Measurements from ENCODE around the gene ITSN1.

ITSN1 gene

GRCh38 chr21:33821503-33822322, 179.4 kb downstream of the ITSN1 start:
- peak overlapping the region in 1 of 3 experiments; percentile 35 for H3K4me3 Mint-ChIP-seq
- H3K27me3 Mint-ChIP-seq (ENCODE audit: low read depth) = no peaks in the 10 kb centered on the region
- H3K4me1 Mint-ChIP-seq = peaks cover 65% of the 10 kb centered on the region

GRCh38 chr21:33824156-33824941, 182.0 kb downstream of the ITSN1 start:
- Mint-ChIP-seq H3K4me3 (peak overlapping the region in 1 of 3 experiments; percentile 23), H3K27ac (peak overlapping the region in 2 of 3 experiments; percentile 91 to 96), H3K36me3 (ENCODE audit: low read depth) (peaks cover 46% of the 10 kb centered on the region), H3K9me3 (no peaks in the 10 kb centered on the region), H3K27me3 (ENCODE audit: low read depth) (no peaks in the 10 kb centered on the region), H3K4me1 (peaks cover 62% of the 10 kb centered on the region)
- TF ChIP-seq, protein P1, sequence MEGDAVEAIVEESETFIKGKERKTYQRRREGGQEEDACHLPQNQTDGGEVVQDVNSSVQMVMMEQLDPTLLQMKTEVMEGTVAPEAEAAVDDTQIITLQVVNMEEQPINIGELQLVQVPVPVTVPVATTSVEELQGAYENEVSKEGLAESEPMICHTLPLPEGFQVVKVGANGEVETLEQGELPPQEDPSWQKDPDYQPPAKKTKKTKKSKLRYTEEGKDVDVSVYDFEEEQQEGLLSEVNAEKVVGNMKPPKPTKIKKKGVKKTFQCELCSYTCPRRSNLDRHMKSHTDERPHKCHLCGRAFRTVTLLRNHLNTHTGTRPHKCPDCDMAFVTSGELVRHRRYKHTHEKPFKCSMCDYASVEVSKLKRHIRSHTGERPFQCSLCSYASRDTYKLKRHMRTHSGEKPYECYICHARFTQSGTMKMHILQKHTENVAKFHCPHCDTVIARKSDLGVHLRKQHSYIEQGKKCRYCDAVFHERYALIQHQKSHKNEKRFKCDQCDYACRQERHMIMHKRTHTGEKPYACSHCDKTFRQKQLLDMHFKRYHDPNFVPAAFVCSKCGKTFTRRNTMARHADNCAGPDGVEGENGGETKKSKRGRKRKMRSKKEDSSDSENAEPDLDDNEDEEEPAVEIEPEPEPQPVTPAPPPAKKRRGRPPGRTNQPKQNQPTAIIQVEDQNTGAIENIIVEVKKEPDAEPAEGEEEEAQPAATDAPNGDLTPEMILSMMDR (IDR thresholded peaks at IDR 0.05; ENCODE audit: unreplicated experiment in 3 of 3) = no peak

More at GRCh38 chr21:33821503-33822322, 179.4 kb downstream of the ITSN1 start:
- H3K36me3 Mint-ChIP-seq (ENCODE audit: low read depth) = peaks cover 44% of the 10 kb centered on the region
- TF ChIP-seq, protein P1 (IDR thresholded peaks at IDR 0.05; ENCODE audit: unreplicated experiment in 3 of 3) = peak in 1 of 3 experiments; percentile 7
- no peaks in the 10 kb centered on the region for H3K9me3 Mint-ChIP-seq
- H3K27ac Mint-ChIP-seq = peak overlapping the region in 2 of 3 experiments; percentile 80 to 96

DNA sequence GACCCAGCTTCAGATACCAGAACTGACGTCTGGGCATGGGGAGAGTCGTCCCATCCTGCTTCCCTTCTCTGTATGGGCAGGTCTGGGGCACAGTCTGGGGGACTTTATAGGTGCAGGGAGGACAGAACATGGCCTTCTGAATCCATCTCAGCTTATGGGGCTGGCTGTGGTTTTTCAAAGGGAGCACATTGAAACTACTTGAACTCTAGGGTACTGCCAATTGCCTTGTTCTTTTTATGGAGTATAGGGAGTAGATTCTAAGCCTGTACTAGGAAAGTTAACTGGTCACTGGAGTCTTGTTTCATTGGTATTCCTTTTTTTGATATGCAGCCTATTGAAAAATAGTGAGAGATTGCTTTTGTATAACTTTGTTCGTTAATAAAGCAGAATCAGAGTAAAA, 183.1 kb downstream of the ITSN1 start:
- H3K9me3 Mint-ChIP-seq = no peaks in the 10 kb centered on the region

DNA sequence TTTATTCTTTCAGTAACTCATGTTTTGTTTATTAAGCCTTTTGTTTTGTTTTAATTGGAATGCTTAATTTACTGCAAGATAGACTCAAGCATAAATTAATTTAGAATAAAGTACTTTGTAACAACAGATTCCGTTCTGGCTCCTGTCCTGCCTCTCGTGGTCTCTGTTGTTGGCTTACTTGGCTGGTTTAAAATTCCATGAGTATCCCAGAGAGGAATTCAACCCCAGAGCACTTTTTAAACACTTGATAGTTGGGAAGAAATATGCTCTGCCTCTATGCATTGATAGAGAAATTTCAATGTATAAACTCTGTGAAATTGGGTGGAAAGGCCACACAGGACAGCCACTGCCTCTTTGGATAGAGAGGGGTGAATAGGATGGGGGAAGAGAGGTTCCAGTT, 183.6 kb downstream of the ITSN1 start:
- Mint-ChIP-seq H3K36me3 (ENCODE audit: low read depth) (peaks cover 53% of the 10 kb centered on the region), H3K27ac (peak overlapping the region in 2 of 3 experiments; percentile 79 to 96), H3K4me3 (no peak overlapping the region), H3K9me3 (no peaks in the 10 kb centered on the region), H3K27me3 (ENCODE audit: low read depth) (no peaks in the 10 kb centered on the region), H3K4me1 (peaks cover 54% of the 10 kb centered on the region)
- TF ChIP-seq, protein P1 (IDR thresholded peaks at IDR 0.05; ENCODE audit: unreplicated experiment in 3 of 3) = no peak

More for the DNA sequence above, 183.1 kb downstream of the ITSN1 start:
- Mint-ChIP-seq H3K27me3 (ENCODE audit: low read depth) (no peaks in the 10 kb centered on the region), H3K36me3 (ENCODE audit: low read depth) (peaks cover 53% of the 10 kb centered on the region), H3K4me3 (peak overlapping the region in 1 of 3 experiments; percentile 42), H3K27ac (peak overlapping the region; percentile 55 to 96 (median 79)), H3K4me1 (peaks cover 57% of the 10 kb centered on the region)
- TF ChIP-seq, protein P1 (IDR thresholded peaks at IDR 0.05; ENCODE audit: unreplicated experiment in 3 of 3) = no peak

GRCh38 chr21:33828083-33828482, 185.8 kb downstream of the ITSN1 start:
- H3K9me3 Mint-ChIP-seq = no peaks in the 10 kb centered on the region
- TF ChIP-seq, protein P1 (IDR thresholded peaks at IDR 0.05; ENCODE audit: unreplicated experiment in 3 of 3) = no peak
- peaks cover 67% of the 10 kb centered on the region for H3K36me3 Mint-ChIP-seq (ENCODE audit: low read depth)

More at GRCh38 chr21:33828083-33828482, 185.8 kb downstream of the ITSN1 start:
- peaks cover 42% of the 10 kb centered on the region for H3K4me1 Mint-ChIP-seq
- H3K4me3 Mint-ChIP-seq = no peak overlapping the region
- H3K27ac Mint-ChIP-seq = peak overlapping the region in 1 of 3 experiments; percentile 10
- H3K27me3 Mint-ChIP-seq (ENCODE audit: low read depth) = no peaks in the 10 kb centered on the region
